ENCODE results near the gene OR10AD1.

DNA sequence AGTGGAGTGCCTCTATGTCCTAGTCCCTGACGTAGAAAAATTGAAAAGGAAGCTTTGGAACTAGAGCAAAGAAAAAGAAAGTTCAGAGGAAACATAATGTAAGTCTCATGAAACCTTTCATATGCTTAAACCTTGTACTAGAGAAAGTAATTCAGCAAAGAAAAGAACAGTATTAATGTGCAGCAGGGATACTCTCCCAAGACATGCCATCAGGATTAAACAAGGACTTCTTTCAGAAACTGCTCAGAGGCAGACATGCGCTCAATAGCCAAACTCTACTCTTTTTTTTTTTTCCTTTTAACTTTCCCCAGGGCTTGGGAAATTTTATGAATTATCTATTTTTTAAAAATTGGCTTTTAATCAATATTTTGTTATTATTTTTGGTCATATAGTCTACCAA is 38.6 kb downstream of the OR10AD1 start:
- TF ChIP-seq, protein P1, sequence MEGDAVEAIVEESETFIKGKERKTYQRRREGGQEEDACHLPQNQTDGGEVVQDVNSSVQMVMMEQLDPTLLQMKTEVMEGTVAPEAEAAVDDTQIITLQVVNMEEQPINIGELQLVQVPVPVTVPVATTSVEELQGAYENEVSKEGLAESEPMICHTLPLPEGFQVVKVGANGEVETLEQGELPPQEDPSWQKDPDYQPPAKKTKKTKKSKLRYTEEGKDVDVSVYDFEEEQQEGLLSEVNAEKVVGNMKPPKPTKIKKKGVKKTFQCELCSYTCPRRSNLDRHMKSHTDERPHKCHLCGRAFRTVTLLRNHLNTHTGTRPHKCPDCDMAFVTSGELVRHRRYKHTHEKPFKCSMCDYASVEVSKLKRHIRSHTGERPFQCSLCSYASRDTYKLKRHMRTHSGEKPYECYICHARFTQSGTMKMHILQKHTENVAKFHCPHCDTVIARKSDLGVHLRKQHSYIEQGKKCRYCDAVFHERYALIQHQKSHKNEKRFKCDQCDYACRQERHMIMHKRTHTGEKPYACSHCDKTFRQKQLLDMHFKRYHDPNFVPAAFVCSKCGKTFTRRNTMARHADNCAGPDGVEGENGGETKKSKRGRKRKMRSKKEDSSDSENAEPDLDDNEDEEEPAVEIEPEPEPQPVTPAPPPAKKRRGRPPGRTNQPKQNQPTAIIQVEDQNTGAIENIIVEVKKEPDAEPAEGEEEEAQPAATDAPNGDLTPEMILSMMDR (IDR thresholded peaks at IDR 0.05; ENCODE audit: low read length) = no peak
- TF ChIP-seq EZH2 (optimal IDR thresholded peaks at IDR 0.05; ENCODE audit: low read depth, low read length) = no peak

Data from MM.1S (cell line).